ENCODE data around the gene GALNT2. TPM values are rescaled to one million over a fixed set of nuclear protein-coding genes. Genes with fewer than 3 reads are reported as not detected.

Gene GALNT2
- total and polyA plus RNA-seq, 10 donors: 7.9 to 44.8 (median 36.9) TPM

DNA sequence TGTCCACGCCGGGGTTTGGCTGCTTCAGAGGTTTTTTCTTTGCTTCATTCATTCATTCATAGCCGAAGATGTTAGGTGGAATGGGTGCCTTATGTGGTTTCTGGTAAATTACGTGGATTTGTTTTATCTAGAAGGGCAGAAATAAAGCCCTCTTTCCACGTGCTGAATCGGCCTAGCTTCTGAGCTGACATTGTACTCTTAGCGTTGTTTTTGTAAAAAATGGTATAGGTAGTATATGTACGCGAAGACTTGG is 1.5 kb downstream of the GALNT2 start:
- no peaks in the 10 kb centered on the region for H3K36me3 ChIP-seq
- TF ChIP-seq, protein P1, sequence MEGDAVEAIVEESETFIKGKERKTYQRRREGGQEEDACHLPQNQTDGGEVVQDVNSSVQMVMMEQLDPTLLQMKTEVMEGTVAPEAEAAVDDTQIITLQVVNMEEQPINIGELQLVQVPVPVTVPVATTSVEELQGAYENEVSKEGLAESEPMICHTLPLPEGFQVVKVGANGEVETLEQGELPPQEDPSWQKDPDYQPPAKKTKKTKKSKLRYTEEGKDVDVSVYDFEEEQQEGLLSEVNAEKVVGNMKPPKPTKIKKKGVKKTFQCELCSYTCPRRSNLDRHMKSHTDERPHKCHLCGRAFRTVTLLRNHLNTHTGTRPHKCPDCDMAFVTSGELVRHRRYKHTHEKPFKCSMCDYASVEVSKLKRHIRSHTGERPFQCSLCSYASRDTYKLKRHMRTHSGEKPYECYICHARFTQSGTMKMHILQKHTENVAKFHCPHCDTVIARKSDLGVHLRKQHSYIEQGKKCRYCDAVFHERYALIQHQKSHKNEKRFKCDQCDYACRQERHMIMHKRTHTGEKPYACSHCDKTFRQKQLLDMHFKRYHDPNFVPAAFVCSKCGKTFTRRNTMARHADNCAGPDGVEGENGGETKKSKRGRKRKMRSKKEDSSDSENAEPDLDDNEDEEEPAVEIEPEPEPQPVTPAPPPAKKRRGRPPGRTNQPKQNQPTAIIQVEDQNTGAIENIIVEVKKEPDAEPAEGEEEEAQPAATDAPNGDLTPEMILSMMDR (IDR thresholded peaks at IDR 0.05 in 8 of 11, conservative IDR thresholded peaks at IDR 0.05 in 3 of 11): no peak
- no peak for TF ChIP-seq POLR2AphosphoS5 (IDR thresholded peaks at IDR 0.05)
- TF ChIP-seq POLR2A (IDR thresholded peaks at IDR 0.05): no peak
- H3K27me3 ChIP-seq (replicated peaks in 1 of 7): no peaks in the 10 kb centered on the region
- WGBS, 5 donors: 27 to 43% (median 33%) methylated on average over 9 of the region's 9 CpGs
- H3K4me3 ChIP-seq: peak overlapping the region; percentile 71 to 87 (median 80)
- H3K9me3 ChIP-seq: no peaks in the 10 kb centered on the region
- intact Hi-C loops (cut with DNase I; ENCODE audit: low total_unique reads): no loop called here
- H3K4me1 ChIP-seq: peaks cover 12 to 62% (median 30%) of the 10 kb centered on the region in 6 donors
- H3K27ac ChIP-seq: peak overlapping the region in 4 of 8 donors; percentile 88 to 93 (median 92)
- no peak for DNase-seq

DNA sequence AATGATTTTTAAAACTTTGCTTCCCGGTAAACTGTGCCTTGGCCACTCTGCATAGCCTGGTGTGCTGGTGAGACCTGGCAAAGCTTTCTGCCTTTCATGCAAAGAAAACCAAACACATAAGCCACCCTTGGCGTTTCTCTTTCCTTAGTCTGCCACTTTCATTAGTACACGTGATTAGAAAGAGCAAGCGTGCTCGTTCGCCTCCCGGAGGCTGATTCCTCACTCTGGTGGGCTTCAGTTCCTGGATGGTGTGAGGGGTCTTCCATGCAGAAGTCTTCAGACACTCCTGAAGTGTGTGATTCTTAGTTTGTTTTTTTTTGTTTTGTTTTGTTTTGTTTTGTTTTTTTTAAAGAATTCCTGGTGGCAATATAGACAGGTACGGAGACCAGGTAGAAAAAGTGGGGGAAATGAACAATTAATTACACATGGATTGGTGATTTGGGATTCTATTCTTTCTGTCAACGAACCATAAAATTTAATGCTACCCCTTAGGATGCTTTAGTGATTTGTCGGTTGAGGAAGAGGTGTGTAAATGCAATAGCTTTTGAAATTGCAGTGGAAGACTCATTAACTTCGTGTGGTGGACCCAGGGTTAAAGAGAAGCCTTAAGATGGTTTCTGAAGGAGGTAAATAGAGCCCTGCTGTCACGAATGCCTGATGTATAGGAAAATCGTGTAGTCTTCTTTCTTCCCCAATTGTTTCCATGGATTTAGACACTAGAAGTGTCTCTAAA is 2.1 kb downstream of the GALNT2 start:
- WGBS, 5 donors: 50 to 63% (median 59%) methylated on average over 13 of the region's 13 CpGs
- Histone ChIP-seq H3K27me3 (replicated peaks in 1 of 7) (no peaks in the 10 kb centered on the region), H3K9me3 (no peaks in the 10 kb centered on the region), H3K27ac (peak overlapping the region in 1 of 8 donors; percentile 93), H3K4me1 (peaks cover 12 to 64% (median 31%) of the 10 kb centered on the region in 6 donors), H3K36me3 (no peaks in the 10 kb centered on the region), H3K4me3 (peak overlapping the region in 6 of 8 donors; percentile 71 to 86 (median 80))
- no peak for DNase-seq
- TF ChIP-seq POLR2A (IDR thresholded peaks at IDR 0.05): no peak
- TF ChIP-seq, protein P1 (IDR thresholded peaks at IDR 0.05 in 8 of 11, conservative IDR thresholded peaks at IDR 0.05 in 3 of 11): no peak
- no peak for TF ChIP-seq POLR2AphosphoS5 (IDR thresholded peaks at IDR 0.05)
- intact Hi-C loops (cut with DNase I; ENCODE audit: low total_unique reads): no loop called here

DNA sequence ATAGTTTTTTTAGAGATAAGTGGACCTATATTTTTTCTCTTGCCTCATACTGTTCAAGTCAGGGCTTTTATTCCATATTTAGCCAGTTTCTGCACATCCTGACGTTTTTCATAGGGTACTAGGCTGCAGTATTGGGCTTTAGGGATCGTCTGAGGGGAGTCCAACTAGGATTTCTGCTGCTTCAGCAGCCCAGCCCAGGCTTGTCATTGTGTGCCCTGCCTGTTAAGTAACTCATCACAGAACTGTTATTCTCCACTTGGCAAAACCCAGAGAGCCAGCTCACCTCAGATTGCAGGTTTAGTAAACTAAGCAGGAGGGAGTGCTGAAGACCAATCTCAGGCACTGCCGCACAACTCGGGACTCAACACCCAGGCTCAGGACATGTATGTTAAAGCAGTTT is 2.8 kb downstream of the GALNT2 start:
- no peak for DNase-seq
- no peaks in the 10 kb centered on the region for H3K27me3 ChIP-seq (replicated peaks in 1 of 7)
- no peaks in the 10 kb centered on the region for H3K9me3 ChIP-seq
- WGBS, 5 donors: 81 to 89% (median 85%) methylated on average over 4 of the region's 4 CpGs
- peaks cover 12 to 64% (median 31%) of the 10 kb centered on the region in 6 donors for H3K4me1 ChIP-seq
- TF ChIP-seq POLR2AphosphoS5 (IDR thresholded peaks at IDR 0.05) (no peak), POLR2A (IDR thresholded peaks at IDR 0.05) (no peak)
- TF ChIP-seq, protein P1 (IDR thresholded peaks at IDR 0.05 in 8 of 11, conservative IDR thresholded peaks at IDR 0.05 in 3 of 11): no peak
- H3K4me3 ChIP-seq: no peak overlapping the region
- no peak overlapping the region for H3K27ac ChIP-seq
- intact Hi-C loops (cut with DNase I; ENCODE audit: low total_unique reads): no loop called here
- no peaks in the 10 kb centered on the region for H3K36me3 ChIP-seq

DNA sequence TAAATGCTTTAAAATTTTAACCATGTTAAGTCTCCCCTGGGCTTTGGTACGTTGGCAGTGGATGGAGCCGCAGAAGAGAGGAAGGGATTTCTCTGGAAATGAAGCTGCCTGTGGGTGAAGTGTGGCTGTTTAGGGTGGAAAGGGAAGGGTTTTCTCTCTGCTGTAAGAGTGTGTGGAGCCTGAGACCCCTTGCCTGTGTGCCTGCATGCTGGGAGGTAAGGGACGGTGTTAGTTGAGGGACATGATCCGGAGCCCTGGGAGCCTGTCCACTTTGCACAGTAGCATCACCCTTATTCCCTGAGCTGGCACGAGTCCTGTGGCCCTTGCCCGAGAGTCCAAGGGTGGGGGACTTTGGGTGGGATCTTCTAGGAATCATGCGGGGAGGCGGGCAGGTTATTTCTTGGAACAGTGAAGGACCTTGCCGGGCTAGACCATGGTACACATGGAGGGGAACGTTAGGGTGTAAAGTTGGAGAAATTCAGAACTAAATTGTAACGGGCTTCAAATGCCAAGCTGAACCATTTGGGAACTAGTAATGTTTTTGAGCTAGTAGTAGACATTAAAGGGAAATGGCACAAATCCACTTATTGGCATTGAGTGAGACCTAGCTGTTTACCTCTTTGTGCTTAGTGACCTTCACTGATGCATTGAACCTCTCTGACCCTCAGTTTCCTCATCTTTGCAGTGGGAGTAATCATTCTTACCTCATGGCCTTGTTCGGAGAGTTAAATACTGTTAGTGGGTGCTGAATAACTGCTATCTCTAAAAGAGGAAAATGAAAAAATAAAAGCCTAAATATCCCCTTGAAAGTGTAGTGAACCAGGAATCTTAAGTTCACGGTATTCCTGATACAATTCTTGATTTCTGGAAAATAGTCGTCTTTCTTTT is 3.5 kb downstream of the GALNT2 start:
- DNase-seq: no peak
- H3K36me3 ChIP-seq: no peaks in the 10 kb centered on the region
- WGBS, 5 donors: 90 to 95% (median 91%) methylated on average over 14 of the region's 14 CpGs
- H3K4me3 ChIP-seq: no peak overlapping the region
- intact Hi-C loops (cut with DNase I; ENCODE audit: low total_unique reads): no loop called here
- H3K9me3 ChIP-seq: no peaks in the 10 kb centered on the region
- no peak overlapping the region for H3K27ac ChIP-seq
- H3K27me3 ChIP-seq (replicated peaks in 1 of 7): no peaks in the 10 kb centered on the region
- TF ChIP-seq, protein P1 (IDR thresholded peaks at IDR 0.05 in 8 of 11, conservative IDR thresholded peaks at IDR 0.05 in 3 of 11): no peak
- no peak for TF ChIP-seq POLR2AphosphoS5 (IDR thresholded peaks at IDR 0.05)
- no peak for TF ChIP-seq POLR2A (IDR thresholded peaks at IDR 0.05)
- H3K4me1 ChIP-seq: peaks cover 12 to 63% (median 31%) of the 10 kb centered on the region in 6 donors

Data from spleen (tissue), 11 donors.